Measurements from ENCODE around the gene REPS2.

GRCh38 chrX:16970977-16971376 lies 24.5 kb downstream of the REPS2 start:
- TF ChIP-seq POLR2A (IDR thresholded peaks at IDR 0.05) (no peak), CTCF (IDR thresholded peaks at IDR 0.05) (no peak)

Measured in body of pancreas (tissue), 4 donors.